GM10266 (cell line): ENCODE results near the gene ABCD1.

Experiments
- DNase-seq: peaks from one replicate; pipeline ENCODE4 v3.0.0; 2012; ENCODE audit errors: extremely low spot score
- TF ChIP-seq, protein P1 (sequence below): IDR thresholded peaks from 2 replicates; pipeline ENCODE4 v1.5.1; 2012; ENCODE audit warnings: mild to moderate bottlenecking, low read depth; ENCODE audit not compliant: control insufficient read depth, insufficient read depth; ENCODE audit errors: missing control alignments

The ABCD1 gene

GRCh38 chrX:153731117-153731844 lies 6.6 kb downstream of the ABCD1 start:
- TF ChIP-seq, protein P1, sequence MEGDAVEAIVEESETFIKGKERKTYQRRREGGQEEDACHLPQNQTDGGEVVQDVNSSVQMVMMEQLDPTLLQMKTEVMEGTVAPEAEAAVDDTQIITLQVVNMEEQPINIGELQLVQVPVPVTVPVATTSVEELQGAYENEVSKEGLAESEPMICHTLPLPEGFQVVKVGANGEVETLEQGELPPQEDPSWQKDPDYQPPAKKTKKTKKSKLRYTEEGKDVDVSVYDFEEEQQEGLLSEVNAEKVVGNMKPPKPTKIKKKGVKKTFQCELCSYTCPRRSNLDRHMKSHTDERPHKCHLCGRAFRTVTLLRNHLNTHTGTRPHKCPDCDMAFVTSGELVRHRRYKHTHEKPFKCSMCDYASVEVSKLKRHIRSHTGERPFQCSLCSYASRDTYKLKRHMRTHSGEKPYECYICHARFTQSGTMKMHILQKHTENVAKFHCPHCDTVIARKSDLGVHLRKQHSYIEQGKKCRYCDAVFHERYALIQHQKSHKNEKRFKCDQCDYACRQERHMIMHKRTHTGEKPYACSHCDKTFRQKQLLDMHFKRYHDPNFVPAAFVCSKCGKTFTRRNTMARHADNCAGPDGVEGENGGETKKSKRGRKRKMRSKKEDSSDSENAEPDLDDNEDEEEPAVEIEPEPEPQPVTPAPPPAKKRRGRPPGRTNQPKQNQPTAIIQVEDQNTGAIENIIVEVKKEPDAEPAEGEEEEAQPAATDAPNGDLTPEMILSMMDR: no peak
- no peak for DNase-seq

GRCh38 chrX:153731845-153732215 lies 7.2 kb downstream of the ABCD1 start:
- TF ChIP-seq, protein P1: no peak
- DNase-seq: no peak

- TF ChIP-seq, protein P1: no peak
- no peak for DNase-seq
These were observed 7.7 kb downstream of the ABCD1 start for GRCh38 chrX:153732401-153732800.

GRCh38 chrX:153733651-153734240 lies 9.1 kb downstream of the ABCD1 start:
- TF ChIP-seq, protein P1: no peak

DNA sequence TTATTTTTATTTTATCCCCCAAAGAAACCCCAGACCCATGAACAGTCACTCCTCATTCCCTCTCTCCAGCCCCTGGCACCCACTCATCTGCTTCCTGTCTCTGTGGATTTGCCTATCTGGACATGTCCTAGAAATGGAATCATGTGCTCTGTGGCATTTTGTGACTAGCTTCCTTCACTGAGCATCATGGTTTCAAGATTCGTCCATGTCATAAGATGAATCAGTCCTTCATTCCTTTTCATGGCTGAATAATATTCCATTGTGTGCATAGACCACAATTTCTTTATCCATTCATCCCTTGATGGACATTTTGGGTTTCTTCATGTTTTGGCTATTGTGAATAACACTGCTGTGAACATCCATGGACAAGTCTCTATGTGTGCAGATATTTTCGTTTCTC lies 10.2 kb downstream of the ABCD1 start:
- TF ChIP-seq, protein P1: no peak
- no peak for DNase-seq

More at GRCh38 chrX:153733651-153734240, 9.1 kb downstream of the ABCD1 start:
- DNase-seq: no peak

DNA sequence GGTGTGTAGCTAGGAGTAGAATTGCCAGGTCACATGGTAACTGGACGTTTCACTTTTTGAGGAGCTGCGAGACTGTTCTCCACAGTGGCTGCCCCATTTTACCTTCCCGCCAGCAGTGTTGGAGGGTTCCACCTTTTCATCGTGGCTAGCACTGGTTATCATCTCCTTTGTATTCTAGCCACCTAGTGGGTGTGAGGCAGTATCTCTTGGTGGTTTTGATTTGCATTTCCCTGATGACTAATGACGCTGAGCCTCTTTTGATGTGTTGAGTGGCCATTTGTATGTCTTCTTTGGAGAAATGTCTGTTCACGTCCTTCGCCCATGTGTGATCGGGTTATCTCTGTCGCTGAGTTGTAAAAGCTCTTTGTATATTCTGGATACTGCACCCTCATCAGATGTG lies 10.6 kb downstream of the ABCD1 start:
- no peak for DNase-seq
- TF ChIP-seq, protein P1: no peak
